Trophoblast cell (in vitro differentiated cells and primary cell): ENCODE measurements around the gene ABCC8.
A peak's percentile ranks its signal among the peaks of the same experiment; 100 is the strongest.

Experiments
- DNase-seq, 2 donors: peaks; one replicate each; pipeline ENCODE4 v3.0.0-alpha.2; 2016
- H2AFZ ChIP-seq: 2 replicates; pipeline ENCODE4 v1.6.1; 2013; ENCODE audit warnings: low read length, moderate library complexity, mild to moderate bottlenecking; ENCODE audit not compliant: insufficient read depth, poor library complexity
- H2AK5ac ChIP-seq: 2 replicates; pipeline ENCODE4 v1.6.1; 2013; ENCODE audit warnings: mild to moderate bottlenecking, low read length
- H2BK120ac ChIP-seq: 2 replicates; pipeline ENCODE4 v1.6.1; 2013; ENCODE audit warnings: low read length, mild to moderate bottlenecking, moderate library complexity; ENCODE audit not compliant: insufficient read depth, poor library complexity
- H2BK12ac ChIP-seq: 2 replicates; pipeline ENCODE4 v1.6.1; 2013; ENCODE audit warnings: mild to moderate bottlenecking, low read length, moderate library complexity
- H2BK5ac ChIP-seq: 2 replicates; pipeline ENCODE4 v1.6.1; 2013; ENCODE audit warnings: low read length, low read depth, moderate library complexity, mild to moderate bottlenecking; ENCODE audit not compliant: poor library complexity
- H3K14ac ChIP-seq: 2 replicates; pipeline ENCODE4 v1.6.1; 2013; ENCODE audit warnings: mild to moderate bottlenecking, low read length
- H3K18ac ChIP-seq: 2 replicates; pipeline ENCODE4 v1.6.1; 2013; ENCODE audit warnings: mild to moderate bottlenecking, low read length
- H3K23ac ChIP-seq: 2 replicates; pipeline ENCODE4 v1.6.1; 2013; ENCODE audit warnings: low read length
- H3K27ac ChIP-seq: 2 replicates; pipeline ENCODE4 v1.5.1; 2013; ENCODE audit warnings: low read depth, mild to moderate bottlenecking, inconsistent platforms, low read length, moderate library complexity
- H3K27me3 ChIP-seq: 2 replicates; pipeline ENCODE4 v1.6.1; 2013; ENCODE audit warnings: inconsistent platforms, mild to moderate bottlenecking, low read length, moderate library complexity; ENCODE audit not compliant: insufficient read depth
- H3K36me3 ChIP-seq, 2 experiments: 1 replicate in 1 of 2; 2 replicates in 1 of 2; pipeline ENCODE4 v1.6.1; 2013; ENCODE audit warnings: low read length in 2 of 2, mild to moderate bottlenecking in 2 of 2, moderate library complexity in 1 of 2; ENCODE audit not compliant: insufficient read depth in 2 of 2, control insufficient read depth in 1 of 2
- H3K4ac ChIP-seq: 2 replicates; pipeline ENCODE4 v1.6.1; 2013; ENCODE audit warnings: low read depth, mild to moderate bottlenecking, low read length, moderate library complexity
- H3K4me1 ChIP-seq, 2 experiments: 1 replicate in 1 of 2; 2 replicates in 1 of 2; pipeline ENCODE4 v1.6.1; 2013; ENCODE audit warnings: low read length in 2 of 2, mild to moderate bottlenecking in 2 of 2, moderate library complexity in 1 of 2; ENCODE audit not compliant: insufficient read depth in 2 of 2, control insufficient read depth in 1 of 2
- H3K4me2 ChIP-seq: 2 replicates; pipeline ENCODE4 v1.6.1; 2013; ENCODE audit warnings: inconsistent platforms, mild to moderate bottlenecking, low read length, moderate library complexity
- H3K4me3 ChIP-seq: 2 replicates; pipeline ENCODE4 v1.5.1; 2013; ENCODE audit warnings: mild to moderate bottlenecking, low read depth, low read length, inconsistent platforms
- H3K79me1 ChIP-seq: one replicate; pipeline ENCODE4 v1.6.1; 2013; ENCODE audit warnings: low read length
- H3K79me2 ChIP-seq: 2 replicates; pipeline ENCODE4 v1.6.1; 2013; ENCODE audit warnings: low read length, mild to moderate bottlenecking; ENCODE audit not compliant: control insufficient read depth, insufficient read depth, poor library complexity
- H3K9ac ChIP-seq: 2 replicates; pipeline ENCODE4 v1.6.1; 2013; ENCODE audit warnings: mild to moderate bottlenecking, low read length
- H3K9me3 ChIP-seq: 2 replicates; pipeline ENCODE4 v1.6.1; 2013; ENCODE audit warnings: low read depth, mild to moderate bottlenecking, control low read depth, inconsistent platforms, low read length; ENCODE audit not compliant: insufficient read depth
- H4K12ac ChIP-seq: 2 replicates; pipeline ENCODE4 v1.6.1; 2013; ENCODE audit warnings: low read depth, mild to moderate bottlenecking, low read length, moderate library complexity
- H4K8ac ChIP-seq: 2 replicates; pipeline ENCODE4 v1.6.1; 2013; ENCODE audit warnings: low read depth, mild to moderate bottlenecking, low read length, moderate library complexity
- H4K91ac ChIP-seq: one replicate; pipeline ENCODE4 v1.6.1; 2013; ENCODE audit warnings: low read depth, mild to moderate bottlenecking, low read length, moderate library complexity
- WGBS: extraction: QIAGEN DNeasy Blood & Tissue Kit; methylation state at CpG from one replicate; pipeline ENCODE4 v1.1.7; 2013; ENCODE audit warnings: missing lambda C conversion rate; ENCODE audit not compliant: insufficient read length, insufficient coverage; ENCODE audit errors: extremely low coverage; 5-methylcytosine and 5-hydroxymethylcytosine counted together

The ABCC8 gene

GRCh38 chr11:17389211-17389956 is 87.3 kb downstream of the ABCC8 start:
- Histone ChIP-seq H3K14ac (no peak overlapping the region), H3K27me3 (no peaks in the 10 kb centered on the region), H3K4me2 (peak overlapping the region; percentile 90), H3K23ac (no peak overlapping the region), H2BK120ac (no peak overlapping the region), H2AK5ac (no peak overlapping the region), H3K9me3 (peaks cover 5% of the 10 kb centered on the region), H3K27ac (no peak overlapping the region), H4K91ac (no peak overlapping the region), H3K79me1 (no peaks in the 10 kb centered on the region), H2AFZ (peak overlapping the region; percentile 85), H3K4ac (no peak overlapping the region), H3K4me1 (peaks cover 2 to 11% of the 10 kb centered on the region in 2 experiments), H4K8ac (no peak overlapping the region), H2BK5ac (no peak overlapping the region), H3K4me3 (peak overlapping the region; percentile 66), H3K9ac (no peak overlapping the region), H3K36me3 (no peaks in the 10 kb centered on the region), H3K79me2 (no peaks in the 10 kb centered on the region), H3K18ac (no peak overlapping the region), H4K12ac (no peak overlapping the region), H2BK12ac (no peak overlapping the region)
- WGBS: no CpG with 5 or more reads among the region's 55 CpGs
- DNase-seq: peak; percentile 13 to 30

- Histone ChIP-seq H2AFZ (peak within 1 kb of the TSS; percentile 85), H3K9ac (no peak within 1 kb of the TSS), H3K27me3 (no peaks in the 10 kb centered on the region), H3K14ac (no peak within 1 kb of the TSS), H2BK5ac (no peak within 1 kb of the TSS), H3K4ac (no peak within 1 kb of the TSS), H3K23ac (no peak within 1 kb of the TSS), H2BK120ac (no peak within 1 kb of the TSS), H2BK12ac (no peak within 1 kb of the TSS), H4K8ac (no peak within 1 kb of the TSS), H3K79me1 (no peaks in the 10 kb centered on the region), H3K79me2 (no peaks in the 10 kb centered on the region), H4K12ac (no peak within 1 kb of the TSS), H3K18ac (no peak within 1 kb of the TSS), H3K4me2 (peak within 1 kb of the TSS; percentile 90), H3K4me3 (peak within 1 kb of the TSS; percentile 66), H3K9me3 (peaks cover 5% of the 10 kb centered on the region), H2AK5ac (no peak within 1 kb of the TSS), H3K4me1 (peaks cover 2 to 11% of the 10 kb centered on the region in 2 experiments), H3K27ac (no peak within 1 kb of the TSS), H3K36me3 (no peaks in the 10 kb centered on the region), H4K91ac (no peak within 1 kb of the TSS)
- WGBS: no CpG with 5 or more reads among the region's 53 CpGs
- no peak for DNase-seq
These were observed 87.9 kb downstream of the ABCC8 start, which contains the start of gene KCNJ11 for GRCh38 chr11:17388609-17389210. Gene KCNJ11, minus strand, starts transcription at chr11:17388659. Its CDS starts 568 bp downstream, at chr11:17388091.

GRCh38 chr11:17387811-17388210 is 88.8 kb downstream of the ABCC8 start:
- no peak overlapping the region for H2BK5ac ChIP-seq
- H4K91ac ChIP-seq: no peak overlapping the region
- no peak overlapping the region for H3K4me2 ChIP-seq
- no peaks in the 10 kb centered on the region for H3K27me3 ChIP-seq
- no peak overlapping the region for H2BK120ac ChIP-seq
- no peak overlapping the region for H3K23ac ChIP-seq
- peaks cover 5% of the 10 kb centered on the region for H3K9me3 ChIP-seq
- WGBS: no CpG with 5 or more reads among the region's 20 CpGs
- peaks cover 2 to 11% of the 10 kb centered on the region in 2 experiments for H3K4me1 ChIP-seq
- H2AK5ac ChIP-seq: no peak overlapping the region
- no peak overlapping the region for H3K4me3 ChIP-seq
- H2BK12ac ChIP-seq: no peak overlapping the region
- no peak overlapping the region for H3K14ac ChIP-seq
- no peak overlapping the region for H3K27ac ChIP-seq
- no peak overlapping the region for H2AFZ ChIP-seq
- H3K18ac ChIP-seq: no peak overlapping the region
- no peak for DNase-seq
- no peak overlapping the region for H3K4ac ChIP-seq
- H4K12ac ChIP-seq: no peak overlapping the region
- no peaks in the 10 kb centered on the region for H3K36me3 ChIP-seq
- no peak overlapping the region for H3K9ac ChIP-seq
- no peaks in the 10 kb centered on the region for H3K79me1 ChIP-seq
- H4K8ac ChIP-seq: no peak overlapping the region
- H3K79me2 ChIP-seq: no peaks in the 10 kb centered on the region

GRCh38 chr11:17387254-17387653 is 89.4 kb downstream of the ABCC8 start:
- Histone ChIP-seq H3K4me3 (no peak overlapping the region), H3K18ac (no peak overlapping the region), H4K8ac (no peak overlapping the region), H3K23ac (no peak overlapping the region), H3K4ac (no peak overlapping the region), H3K79me2 (no peaks in the 10 kb centered on the region), H3K27ac (no peak overlapping the region), H3K9me3 (peaks cover 5% of the 10 kb centered on the region), H3K27me3 (no peaks in the 10 kb centered on the region), H3K14ac (no peak overlapping the region), H4K12ac (no peak overlapping the region), H3K36me3 (no peaks in the 10 kb centered on the region), H3K79me1 (no peaks in the 10 kb centered on the region), H2BK12ac (no peak overlapping the region), H4K91ac (no peak overlapping the region), H3K4me2 (no peak overlapping the region), H3K9ac (no peak overlapping the region), H2AK5ac (no peak overlapping the region), H3K4me1 (peaks cover 2 to 11% of the 10 kb centered on the region in 2 experiments), H2BK5ac (no peak overlapping the region), H2AFZ (no peak overlapping the region), H2BK120ac (no peak overlapping the region)
- DNase-seq: no peak
- WGBS: no CpG with 5 or more reads among the region's 20 CpGs
